IPS-15b (cell line): Measurements from ENCODE around the gene AURKA.

Experiments
- H3K27me3 ChIP-seq: one replicate; pipeline ENCODE4 v1.6.1; 2013; ENCODE audit warnings: low read length; ENCODE audit not compliant: control insufficient read depth, insufficient read depth
- H3K36me3 ChIP-seq: one replicate; pipeline ENCODE4 v1.6.1; 2013; ENCODE audit warnings: low read length; ENCODE audit not compliant: control insufficient read depth, insufficient read depth
- H3K4me1 ChIP-seq: one replicate; pipeline ENCODE4 v1.6.1; 2013; ENCODE audit warnings: mild to moderate bottlenecking, low read length; ENCODE audit not compliant: control insufficient read depth, insufficient read depth
- H3K4me3 ChIP-seq: one replicate; pipeline ENCODE4 v1.5.1; 2013; ENCODE audit warnings: low read depth, low read length
- H3K9ac ChIP-seq: one replicate; pipeline ENCODE4 v1.6.1; 2013; ENCODE audit warnings: low read depth, mild to moderate bottlenecking, low read length
- H3K9me3 ChIP-seq: one replicate; pipeline ENCODE4 v1.6.1; 2013; ENCODE audit warnings: mild to moderate bottlenecking, low read length; ENCODE audit not compliant: control insufficient read depth, insufficient read depth

Gene AURKA

GRCh38 chr20:56386219-56386618 is 5.8 kb downstream of the AURKA start:
- Histone ChIP-seq H3K9ac (no peak overlapping the region), H3K4me3 (no peak overlapping the region), H3K27me3 (no peaks in the 10 kb centered on the region), H3K4me1 (no peaks in the 10 kb centered on the region), H3K36me3 (peaks cover 20% of the 10 kb centered on the region), H3K9me3 (no peaks in the 10 kb centered on the region)

- H3K4me3 ChIP-seq: no peak overlapping the region
- no peaks in the 10 kb centered on the region for H3K9me3 ChIP-seq
- no peaks in the 10 kb centered on the region for H3K4me1 ChIP-seq
- peaks cover 20% of the 10 kb centered on the region for H3K36me3 ChIP-seq
- H3K9ac ChIP-seq: no peak overlapping the region
- H3K27me3 ChIP-seq: no peaks in the 10 kb centered on the region
Observed at GRCh38 chr20:56385130-56385529, 6.9 kb downstream of the AURKA start.

DNA sequence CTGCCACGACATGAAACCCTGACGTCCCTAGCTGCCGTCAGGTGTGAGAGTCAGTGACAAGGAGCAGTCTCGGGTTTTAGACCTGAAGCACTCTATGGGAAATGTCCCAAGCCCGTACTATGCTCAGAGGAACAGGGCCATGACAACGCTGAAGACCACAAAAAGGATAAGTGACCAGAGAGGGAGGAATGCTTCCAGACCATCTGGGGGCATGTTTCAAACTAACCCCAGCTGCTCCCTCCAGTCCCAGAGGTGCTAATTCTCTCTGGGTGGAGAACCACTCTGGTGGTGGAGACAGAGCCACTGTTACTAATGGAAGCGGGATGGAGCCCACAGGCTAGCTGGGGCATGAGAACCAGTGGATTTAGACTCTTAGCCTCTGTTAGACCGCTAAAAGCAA is 8.7 kb downstream of the AURKA start:
- Histone ChIP-seq H3K9ac (no peak overlapping the region), H3K9me3 (no peaks in the 10 kb centered on the region), H3K4me3 (no peak overlapping the region), H3K36me3 (peaks cover 14% of the 10 kb centered on the region), H3K4me1 (no peaks in the 10 kb centered on the region), H3K27me3 (no peaks in the 10 kb centered on the region)

DNA sequence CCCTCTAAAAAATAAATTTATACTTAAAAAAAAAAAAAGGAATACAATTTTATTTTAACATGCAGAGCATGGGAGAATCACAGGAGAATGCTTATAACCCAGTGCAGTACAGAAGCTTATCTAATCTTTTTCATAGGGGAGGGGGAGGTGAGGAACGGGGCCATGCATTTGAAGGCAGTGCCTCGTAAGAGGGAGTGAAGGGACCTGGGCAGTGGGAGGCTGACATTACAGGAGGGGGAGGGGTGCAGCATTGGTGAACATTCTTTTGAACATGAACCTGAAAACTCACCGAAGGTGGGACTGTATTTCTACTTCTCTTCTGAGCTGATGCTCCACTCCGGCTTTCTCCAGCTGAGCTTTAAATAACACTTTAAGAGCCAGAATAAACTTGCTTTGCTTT is 9.3 kb downstream of the AURKA start:
- H3K4me1 ChIP-seq: no peaks in the 10 kb centered on the region
- H3K4me3 ChIP-seq: no peak overlapping the region
- H3K9me3 ChIP-seq: no peaks in the 10 kb centered on the region
- peaks cover 14% of the 10 kb centered on the region for H3K36me3 ChIP-seq
- H3K27me3 ChIP-seq: no peaks in the 10 kb centered on the region
- no peak overlapping the region for H3K9ac ChIP-seq

DNA sequence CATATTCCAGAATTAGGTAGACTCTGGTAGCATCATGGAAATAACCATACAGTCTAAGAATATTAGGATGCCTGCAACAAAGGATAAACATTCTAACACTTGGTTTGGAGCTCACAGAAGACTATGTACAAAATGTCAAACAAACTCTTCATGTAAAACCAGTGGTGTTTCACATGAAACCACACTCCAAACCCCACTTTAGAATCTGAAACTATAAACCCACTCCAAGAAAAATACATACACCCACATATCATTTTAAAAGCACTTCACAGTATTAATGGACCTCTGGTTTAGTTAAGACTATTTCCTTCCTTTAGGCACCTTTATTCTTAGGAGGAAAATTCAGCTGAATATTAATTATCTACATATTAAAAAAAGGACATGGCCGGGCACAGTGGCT is 10.5 kb downstream of the AURKA start:
- Histone ChIP-seq H3K36me3 (peaks cover 14% of the 10 kb centered on the region), H3K4me1 (no peaks in the 10 kb centered on the region), H3K9ac (no peak overlapping the region), H3K4me3 (no peak overlapping the region), H3K27me3 (no peaks in the 10 kb centered on the region), H3K9me3 (no peaks in the 10 kb centered on the region)

DNA sequence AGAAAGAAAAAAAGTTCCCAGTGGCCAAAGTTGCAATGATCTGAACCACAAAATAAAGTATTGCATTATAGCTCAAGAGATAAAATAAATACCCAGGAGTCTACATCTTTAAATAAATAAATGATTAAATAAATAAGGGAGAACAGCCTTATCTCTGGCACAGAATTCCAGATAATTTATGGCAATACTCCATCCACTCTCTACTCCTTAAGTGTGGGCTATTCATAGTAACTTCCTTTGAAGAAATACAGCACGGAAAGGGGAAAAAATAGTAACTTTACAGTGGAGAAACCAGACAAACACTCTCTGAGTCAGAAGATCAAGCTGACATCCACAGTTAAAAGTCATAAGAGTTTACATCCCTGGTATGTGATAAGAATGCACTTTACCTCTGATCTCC is 11.6 kb downstream of the AURKA start:
- Histone ChIP-seq H3K36me3 (peaks cover 8% of the 10 kb centered on the region), H3K9me3 (no peaks in the 10 kb centered on the region), H3K4me1 (no peaks in the 10 kb centered on the region), H3K27me3 (no peaks in the 10 kb centered on the region), H3K9ac (no peak overlapping the region), H3K4me3 (no peak overlapping the region)

- Histone ChIP-seq H3K4me1 (no peaks in the 10 kb centered on the region), H3K27me3 (no peaks in the 10 kb centered on the region), H3K36me3 (peaks cover 2% of the 10 kb centered on the region), H3K9me3 (no peaks in the 10 kb centered on the region), H3K9ac (no peak overlapping the region), H3K4me3 (no peak overlapping the region)
Observed at GRCh38 chr20:56378386-56378785, 13.6 kb downstream of the AURKA start.

GRCh38 chr20:56376331-56376730 is 15.7 kb downstream of the AURKA start:
- H3K4me3 ChIP-seq: no peak overlapping the region
- H3K9me3 ChIP-seq: no peaks in the 10 kb centered on the region
- H3K9ac ChIP-seq: no peak overlapping the region
- no peaks in the 10 kb centered on the region for H3K27me3 ChIP-seq
- no peaks in the 10 kb centered on the region for H3K4me1 ChIP-seq
- peaks cover 6% of the 10 kb centered on the region for H3K36me3 ChIP-seq

- Histone ChIP-seq H3K27me3 (no peaks in the 10 kb centered on the region), H3K4me3 (no peak overlapping the region), H3K9ac (no peak overlapping the region), H3K36me3 (peaks cover 12% of the 10 kb centered on the region), H3K9me3 (no peaks in the 10 kb centered on the region), H3K4me1 (no peaks in the 10 kb centered on the region)
Observed at GRCh38 chr20:56373942-56374341, 18.1 kb downstream of the AURKA start.

- Histone ChIP-seq H3K4me3 (no peak overlapping the region), H3K27me3 (no peaks in the 10 kb centered on the region), H3K36me3 (peaks cover 11% of the 10 kb centered on the region), H3K4me1 (no peaks in the 10 kb centered on the region), H3K9ac (no peak overlapping the region), H3K9me3 (no peaks in the 10 kb centered on the region)
Observed at GRCh38 chr20:56372850-56373249, 19.2 kb downstream of the AURKA start.

- H3K4me3 ChIP-seq: no peak overlapping the region
- no peaks in the 10 kb centered on the region for H3K4me1 ChIP-seq
- no peak overlapping the region for H3K9ac ChIP-seq
- peaks cover 11% of the 10 kb centered on the region for H3K36me3 ChIP-seq
- no peaks in the 10 kb centered on the region for H3K9me3 ChIP-seq
- H3K27me3 ChIP-seq: no peaks in the 10 kb centered on the region
Observed at GRCh38 chr20:56371977-56372376, 20.0 kb downstream of the AURKA start.

GRCh38 chr20:56369179-56369578 is 22.8 kb downstream of the AURKA start:
- no peak overlapping the region for H3K4me3 ChIP-seq
- no peak overlapping the region for H3K9ac ChIP-seq
- no peaks in the 10 kb centered on the region for H3K9me3 ChIP-seq
- H3K36me3 ChIP-seq: peaks cover 13% of the 10 kb centered on the region
- H3K27me3 ChIP-seq: no peaks in the 10 kb centered on the region
- H3K4me1 ChIP-seq: no peaks in the 10 kb centered on the region
